ENCODE data around the gene MEIS1. TPM values are rescaled to one million over a fixed set of nuclear protein-coding genes. Genes with fewer than 3 reads are reported as not detected.

MEIS1 gene
- total RNA-seq, result 100 to 1,000 TPM in 1 of 4 donors, 10 to 100 TPM in 3; 25.9 to 129 (median 28.8) TPM

GRCh38 chr2:66434679-66435548 is at the start of gene MEIS1:
MEIS1 (plus strand) TSS chr2:66435125; CDS start chr2:66435857, 732 bp downstream.
- H3K27me3 ChIP-seq, result peaks cover 97% of the 10 kb centered on the region
- in situ Hi-C loops (cut with MboI; ENCODE audit: low pct_ligation_motif_present in 1 of 4, low pct_unique_long_range_greater_than_20kb in 1 of 4, low sequenced_read_pairs in 3 of 4) (loop anchor here in 3 of 4 donors (5.0 to 25.0 kb wide), 8 partner anchors 142 to 1602 kb away; no protein-coding TSS in a partner anchor), intact Hi-C loops (cut with DNase I; ENCODE audit: low total_unique reads) (loop anchor here (5.0 to 10.0 kb wide), 4 partner anchors 450 to 1410 kb away; no protein-coding TSS in a partner anchor)
- peaks cover 0 to 38% (median 14%) of the 10 kb centered on the region in 4 donors for H3K4me1 ChIP-seq
- peak within 1 kb of the TSS; percentile 48 to 73 (median 68) for H3K4me3 ChIP-seq
- no peak for TF ChIP-seq EP300 (IDR thresholded peaks at IDR 0.05; ENCODE audit: low read depth)
- TF ChIP-seq POLR2A (IDR thresholded peaks at IDR 0.05), result peak; percentile 86
- TF ChIP-seq POLR2AphosphoS5 (IDR thresholded peaks at IDR 0.05), result peak; percentile 96 to 97 (median 97)
- peak; percentile 80 for DNase-seq
- H3K36me3 ChIP-seq, result no peaks in the 10 kb centered on the region
- 2% methylated on average over 12 to 38 of the region's 38 CpGs for WGBS, 2 donors (ENCODE audit: low coverage in 1 of 2)
- peak within 1 kb of the TSS; percentile 91 to 96 (median 93) for H3K27ac ChIP-seq
- no peaks in the 10 kb centered on the region for H3K9me3 ChIP-seq

GRCh38 chr2:66387016-66387753 is 47.7 kb upstream of the MEIS1 start:
- TF ChIP-seq POLR2A (IDR thresholded peaks at IDR 0.05) (no peak), EP300 (IDR thresholded peaks at IDR 0.05; ENCODE audit: low read depth) (no peak), POLR2AphosphoS5 (IDR thresholded peaks at IDR 0.05) (no peak), CTCF (IDR thresholded peaks at IDR 0.05) (no peak)
- H3K27me3 ChIP-seq, result no peaks in the 10 kb centered on the region
- H3K36me3 ChIP-seq, result no peaks in the 10 kb centered on the region
- 39 to 49% methylated on average over 4 to 9 of the region's 9 CpGs for WGBS, 2 donors (ENCODE audit: low coverage in 1 of 2)
- no peak for DNase-seq
- no peak overlapping the region for H3K4me3 ChIP-seq
- no peak overlapping the region for H3K27ac ChIP-seq
- no peaks in the 10 kb centered on the region for H3K4me1 ChIP-seq
- in situ Hi-C loops (cut with MboI; ENCODE audit: low pct_ligation_motif_present in 1 of 4, low pct_unique_long_range_greater_than_20kb in 1 of 4, low sequenced_read_pairs in 3 of 4) (no loop called here), intact Hi-C loops (cut with DNase I; ENCODE audit: low total_unique reads) (no loop called here)
- H3K9me3 ChIP-seq, result no peaks in the 10 kb centered on the region

GRCh38 chr2:66389651-66390131 is 45.2 kb upstream of the MEIS1 start:
- Histone ChIP-seq H3K27me3 (no peaks in the 10 kb centered on the region), H3K27ac (no peak overlapping the region), H3K9me3 (no peaks in the 10 kb centered on the region), H3K36me3 (no peaks in the 10 kb centered on the region), H3K4me1 (no peaks in the 10 kb centered on the region), H3K4me3 (no peak overlapping the region)
- no peak for DNase-seq
- TF ChIP-seq POLR2A (IDR thresholded peaks at IDR 0.05) (no peak), POLR2AphosphoS5 (IDR thresholded peaks at IDR 0.05) (no peak), EP300 (IDR thresholded peaks at IDR 0.05; ENCODE audit: low read depth) (no peak), CTCF (IDR thresholded peaks at IDR 0.05) (no peak)
- intact Hi-C loops (cut with DNase I; ENCODE audit: low total_unique reads), result no loop called here
- in situ Hi-C loops (cut with MboI; ENCODE audit: low pct_ligation_motif_present in 1 of 4, low pct_unique_long_range_greater_than_20kb in 1 of 4, low sequenced_read_pairs in 3 of 4), result no loop called here
- 51% methylated on average over 3 of the region's 3 CpGs; no CpG with 5 or more reads in 1 of the 2 donors for WGBS, 2 donors (ENCODE audit: low coverage in 1 of 2)

GRCh38 chr2:66390152-66390551 is 44.8 kb upstream of the MEIS1 start:
- no peaks in the 10 kb centered on the region for H3K9me3 ChIP-seq
- no peaks in the 10 kb centered on the region for H3K27me3 ChIP-seq
- H3K27ac ChIP-seq, result no peak overlapping the region
- H3K4me3 ChIP-seq, result no peak overlapping the region
- H3K36me3 ChIP-seq, result no peaks in the 10 kb centered on the region
- in situ Hi-C loops (cut with MboI; ENCODE audit: low pct_ligation_motif_present in 1 of 4, low pct_unique_long_range_greater_than_20kb in 1 of 4, low sequenced_read_pairs in 3 of 4), result no loop called here
- WGBS, 2 donors (ENCODE audit: low coverage in 1 of 2), result 77 to 86% methylated on average over 4 of the region's 4 CpGs
- no peak for DNase-seq
- intact Hi-C loops (cut with DNase I; ENCODE audit: low total_unique reads), result no loop called here
- H3K4me1 ChIP-seq, result no peaks in the 10 kb centered on the region
- TF ChIP-seq CTCF (IDR thresholded peaks at IDR 0.05) (no peak), POLR2A (IDR thresholded peaks at IDR 0.05) (no peak), EP300 (IDR thresholded peaks at IDR 0.05; ENCODE audit: low read depth) (no peak), POLR2AphosphoS5 (IDR thresholded peaks at IDR 0.05) (no peak)

All from transverse colon (tissue), 4 donors.